K562 (cell line): Measurements from ENCODE around the gene DPAGT1.

Experiments used
- CTCF ChIP-seq, 3 experiments: IDR thresholded peaks in 2 of 3; conservative IDR thresholded peaks in 1 of 3; 2 replicates each; pipeline ENCODE4 v1.5.1; 2011 to 2012; ENCODE audit warnings: low read length in 3 of 3, mild to moderate bottlenecking in 3 of 3, control low read depth in 2 of 3, improper control_type of control experiment in 1 of 3, inconsistent platforms in 1 of 3, low read depth in 1 of 3, mixed read lengths in 1 of 3, moderate library complexity in 1 of 3; ENCODE audit not compliant: insufficient read depth in 2 of 3
- ZBTB8A ChIP-seq: fragments of 450-650 bp; IDR thresholded peaks from 2 replicates; pipeline ENCODE4 v1.6.1; 2018; ENCODE audit warnings: mild to moderate bottlenecking, moderate library complexity; ENCODE audit not compliant: partially characterized antibody

DNA sequence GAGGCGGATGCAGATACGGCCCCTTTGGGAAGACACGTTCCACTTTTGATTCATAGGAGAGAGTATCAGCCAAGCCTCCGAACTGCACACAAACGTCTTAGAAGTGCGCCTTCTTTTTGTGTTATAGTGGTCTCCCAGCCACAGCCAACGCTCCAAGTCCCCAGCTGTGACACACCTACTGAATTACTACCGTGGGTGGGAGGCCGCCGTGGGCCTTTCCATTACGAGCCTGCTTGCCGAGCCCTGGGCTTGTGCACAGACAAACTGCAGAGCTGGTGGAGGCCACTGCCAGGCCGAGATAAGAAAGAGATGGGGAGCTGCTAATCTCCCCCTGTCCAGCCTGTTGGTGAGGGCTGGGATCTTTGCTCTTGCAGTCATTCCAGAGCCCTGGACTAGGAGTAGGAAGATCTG, 16.2 kb downstream of the DPAGT1 start:
- TF ChIP-seq ZBTB8A, result no peak
- no peak for TF ChIP-seq CTCF (IDR thresholded peaks at IDR 0.05 in 2 of 3, conservative IDR thresholded peaks at IDR 0.05 in 1 of 3; ENCODE audit: insufficient read depth in 2 of 3, low read depth in 1 of 3, low read length in 3 of 3)
